Measurements from ENCODE around the gene ZNF831. TPM values are rescaled to one million over a fixed set of nuclear protein-coding genes. Genes with fewer than 3 reads are reported as not detected.

The ZNF831 gene
- total and polyA plus RNA-seq, 4 donors: 0.02 to 0.10 (median 0.06) TPM; not detected in 1

DNA sequence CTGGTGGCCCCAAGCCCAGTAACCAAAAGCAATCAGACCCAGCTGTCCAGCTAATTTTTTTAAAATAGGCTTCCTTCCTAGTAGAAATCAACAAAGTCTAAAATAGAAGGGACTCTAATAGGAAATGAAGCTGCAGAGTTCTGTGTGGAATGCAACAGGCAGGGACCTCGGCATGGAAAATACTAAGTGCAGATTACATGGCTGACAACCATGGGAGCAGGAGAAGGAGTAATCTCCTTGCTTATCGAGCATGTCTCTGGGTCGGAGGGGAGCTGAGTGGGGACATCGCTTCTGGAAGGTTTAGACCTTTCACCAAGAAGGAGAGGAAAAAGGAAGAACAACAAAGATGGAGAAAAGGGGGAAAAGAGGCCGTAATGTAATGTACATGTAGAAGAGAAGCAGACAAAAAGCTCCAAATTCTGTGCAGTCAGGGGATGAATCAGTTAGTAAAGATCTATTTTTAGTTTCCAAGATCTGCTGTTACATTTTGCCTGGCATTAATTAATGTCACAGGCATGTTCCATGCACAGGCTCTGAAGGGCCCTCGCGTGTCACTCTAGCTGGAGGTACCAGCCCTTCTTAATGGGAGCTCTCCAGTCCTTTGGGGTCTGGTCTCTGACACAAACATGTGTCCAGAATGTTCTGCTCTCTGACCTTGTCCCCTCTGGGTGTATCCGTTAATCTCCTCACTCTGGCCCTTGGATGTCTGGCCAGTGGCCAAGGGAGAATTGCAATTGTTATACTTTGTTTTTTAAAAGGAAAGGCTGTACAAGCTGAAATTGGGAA, 16.6 kb upstream of the ZNF831 start:
- Histone ChIP-seq H3K4me1 (ENCODE audit: control insufficient read depth, insufficient read depth, low read length) (peaks cover 11% of the 10 kb centered on the region), H3K9me3 (ENCODE audit: control insufficient read depth, insufficient read depth, low read length) (no peaks in the 10 kb centered on the region), H3K27ac (ENCODE audit: low read depth, low read length) (no peak overlapping the region), H3K27me3 (ENCODE audit: control insufficient read depth, insufficient read depth, low read length) (no peaks in the 10 kb centered on the region), H3K36me3 (ENCODE audit: control insufficient read depth, insufficient read depth, low read length) (no peaks in the 10 kb centered on the region), H3K4me3 (ENCODE audit: low read depth, low read length) (no peak overlapping the region)
- 75% methylated on average over 7 of the region's 8 CpGs for WGBS (ENCODE audit: insufficient coverage)
- DNase-seq (ENCODE audit: low read depth in 4 of 6, low spot score in 6 of 6): peak in 1 of 6 donors; percentile 31

DNA sequence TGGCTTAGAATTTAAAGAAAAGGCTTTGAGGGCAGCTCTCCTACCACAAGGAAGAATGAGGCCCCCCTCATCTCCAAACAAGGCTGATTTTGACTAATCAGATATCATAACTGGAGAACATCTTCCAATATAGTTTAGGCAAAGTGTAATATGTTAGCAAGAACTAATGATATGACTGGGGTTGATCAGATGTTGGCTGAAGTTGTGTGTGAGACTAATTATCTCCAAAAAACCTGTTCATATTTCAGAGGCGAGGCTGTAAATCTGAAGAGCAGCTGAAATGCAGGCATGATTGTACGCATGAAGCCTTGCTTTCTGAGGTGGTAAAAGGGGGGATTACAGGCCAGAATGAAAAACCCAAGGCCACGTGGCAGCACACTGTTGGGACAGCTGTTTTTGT, 16.0 kb upstream of the ZNF831 start:
- DNase-seq (ENCODE audit: low read depth in 4 of 6, low spot score in 6 of 6): peak in 1 of 6 donors; percentile 44
- Histone ChIP-seq H3K9me3 (ENCODE audit: control insufficient read depth, insufficient read depth, low read length) (no peaks in the 10 kb centered on the region), H3K27me3 (ENCODE audit: control insufficient read depth, insufficient read depth, low read length) (no peaks in the 10 kb centered on the region), H3K36me3 (ENCODE audit: control insufficient read depth, insufficient read depth, low read length) (no peaks in the 10 kb centered on the region), H3K27ac (ENCODE audit: low read depth, low read length) (no peak overlapping the region), H3K4me1 (ENCODE audit: control insufficient read depth, insufficient read depth, low read length) (peaks cover 11% of the 10 kb centered on the region), H3K4me3 (ENCODE audit: low read depth, low read length) (no peak overlapping the region)
- no CpG with 5 or more reads among the region's 3 CpGs for WGBS (ENCODE audit: insufficient coverage)

DNA sequence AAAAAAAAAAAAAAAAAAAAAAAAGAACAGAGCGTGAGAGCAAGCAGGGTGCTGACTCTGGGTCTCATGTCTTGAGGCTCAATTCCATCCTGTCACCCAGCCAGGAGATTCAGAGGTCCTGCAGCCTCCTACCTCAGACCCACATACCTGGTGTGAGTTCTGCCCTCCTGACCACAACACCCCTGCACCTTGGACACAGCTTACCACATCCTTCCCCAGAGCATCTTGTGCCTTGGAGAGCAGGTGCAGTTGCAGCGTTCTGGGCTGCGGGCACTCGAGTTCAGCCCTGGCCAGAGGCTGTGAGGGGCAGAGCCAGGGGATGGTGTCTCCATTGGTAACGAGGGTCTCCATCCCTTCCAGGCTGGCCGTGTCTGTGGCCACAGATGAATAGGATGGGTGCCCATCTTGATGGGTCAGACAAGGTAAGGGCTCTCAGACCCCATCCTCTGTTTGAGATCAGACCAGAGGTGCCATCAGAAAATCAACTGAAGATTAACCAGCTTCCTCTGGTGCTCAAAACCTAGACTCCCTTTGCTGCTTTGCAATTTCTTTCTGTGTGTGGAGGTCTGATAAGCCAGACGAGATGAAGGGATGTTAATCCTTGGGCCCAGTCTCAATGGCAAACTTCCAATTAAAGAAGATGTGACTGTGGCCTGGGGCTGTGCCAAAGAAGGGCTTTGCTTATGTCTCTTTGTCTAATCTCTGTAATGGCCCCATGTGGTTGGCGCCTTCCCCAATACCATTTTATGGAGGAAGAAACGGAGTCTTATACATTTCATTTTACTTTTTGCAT, 14.7 kb upstream of the ZNF831 start:
- WGBS (ENCODE audit: insufficient coverage): 93% methylated on average over 2 of the region's 9 CpGs
- H3K4me3 ChIP-seq (ENCODE audit: low read depth, low read length): no peak overlapping the region
- no peaks in the 10 kb centered on the region for H3K27me3 ChIP-seq (ENCODE audit: control insufficient read depth, insufficient read depth, low read length)
- H3K36me3 ChIP-seq (ENCODE audit: control insufficient read depth, insufficient read depth, low read length): no peaks in the 10 kb centered on the region
- peaks cover 20% of the 10 kb centered on the region for H3K4me1 ChIP-seq (ENCODE audit: control insufficient read depth, insufficient read depth, low read length)
- no peak for DNase-seq (ENCODE audit: low read depth in 4 of 6, low spot score in 6 of 6)
- H3K27ac ChIP-seq (ENCODE audit: low read depth, low read length): no peak overlapping the region
- no peaks in the 10 kb centered on the region for H3K9me3 ChIP-seq (ENCODE audit: control insufficient read depth, insufficient read depth, low read length)

DNA sequence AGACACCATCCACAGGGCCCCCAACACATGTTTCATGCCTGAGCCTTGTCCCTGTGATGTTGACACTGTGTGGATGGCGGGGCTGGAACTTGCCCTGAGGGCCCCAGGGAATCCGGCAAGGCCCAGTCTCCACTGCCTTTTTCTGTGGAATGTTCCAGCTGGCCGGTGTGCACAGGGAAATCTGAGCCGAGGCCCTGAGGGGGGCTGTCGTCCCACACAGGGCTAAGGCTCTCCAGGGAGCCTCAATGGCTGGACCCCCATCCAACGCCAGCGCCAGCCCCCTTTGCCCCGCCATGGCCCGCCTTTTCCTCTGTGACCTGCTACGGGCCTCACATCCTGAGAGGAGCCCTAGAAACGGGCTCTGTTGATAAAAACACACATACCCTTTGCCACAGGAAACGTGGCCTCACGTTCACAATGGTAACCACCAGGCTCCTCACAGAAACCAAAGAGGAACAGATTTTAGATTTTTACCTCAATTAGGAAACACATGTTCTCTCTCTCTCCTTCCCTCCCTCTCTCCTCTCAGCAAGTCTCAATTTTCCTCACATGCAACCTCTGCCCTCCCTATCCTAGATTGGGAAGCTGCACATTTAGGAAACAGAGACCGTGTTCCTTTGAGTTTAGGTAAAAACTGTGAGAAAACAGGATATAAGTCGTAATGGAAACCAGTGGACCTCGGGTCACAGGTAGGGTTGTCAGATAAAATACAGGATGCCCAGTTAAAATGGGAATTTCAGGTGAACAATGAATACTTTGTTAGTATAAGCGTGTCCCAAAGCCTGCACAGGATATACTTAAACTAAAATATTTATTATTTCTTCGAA, 13.7 kb upstream of the ZNF831 start:
- Histone ChIP-seq H3K4me3 (ENCODE audit: low read depth, low read length) (no peak overlapping the region), H3K4me1 (ENCODE audit: control insufficient read depth, insufficient read depth, low read length) (peaks cover 20% of the 10 kb centered on the region), H3K36me3 (ENCODE audit: control insufficient read depth, insufficient read depth, low read length) (no peaks in the 10 kb centered on the region), H3K9me3 (ENCODE audit: control insufficient read depth, insufficient read depth, low read length) (no peaks in the 10 kb centered on the region), H3K27ac (ENCODE audit: low read depth, low read length) (no peak overlapping the region), H3K27me3 (ENCODE audit: control insufficient read depth, insufficient read depth, low read length) (no peaks in the 10 kb centered on the region)
- no peak for DNase-seq (ENCODE audit: low read depth in 4 of 6, low spot score in 6 of 6)
- WGBS (ENCODE audit: insufficient coverage): 64% methylated on average over 16 of the region's 18 CpGs

DNA sequence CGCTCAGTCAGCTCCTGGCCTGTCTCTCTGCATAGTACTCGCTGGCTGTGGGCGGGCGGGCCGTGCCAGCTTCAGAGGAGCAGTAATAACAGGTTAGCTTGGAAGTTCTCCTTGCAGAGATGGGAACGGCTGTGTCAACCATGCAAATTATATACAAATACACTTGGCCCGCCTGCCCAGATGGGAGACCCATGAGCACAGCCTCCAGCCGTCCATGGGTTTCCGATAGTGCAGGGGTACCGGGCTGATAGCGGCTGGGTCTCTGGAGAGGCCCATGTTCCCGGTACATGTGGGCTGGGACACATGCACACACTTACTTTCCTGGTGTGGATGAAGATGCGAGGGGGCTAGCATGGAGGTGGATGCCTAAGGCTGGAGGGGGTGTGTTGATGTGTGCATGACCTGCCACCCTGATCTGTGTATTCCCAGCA, 12.8 kb upstream of the ZNF831 start:
- Histone ChIP-seq H3K9me3 (ENCODE audit: control insufficient read depth, insufficient read depth, low read length) (no peaks in the 10 kb centered on the region), H3K27me3 (ENCODE audit: control insufficient read depth, insufficient read depth, low read length) (no peaks in the 10 kb centered on the region), H3K4me1 (ENCODE audit: control insufficient read depth, insufficient read depth, low read length) (peaks cover 20% of the 10 kb centered on the region), H3K4me3 (ENCODE audit: low read depth, low read length) (no peak overlapping the region), H3K27ac (ENCODE audit: low read depth, low read length) (no peak overlapping the region), H3K36me3 (ENCODE audit: control insufficient read depth, insufficient read depth, low read length) (no peaks in the 10 kb centered on the region)
- WGBS (ENCODE audit: insufficient coverage): 74% methylated on average over 8 of the region's 13 CpGs
- DNase-seq (ENCODE audit: low read depth in 4 of 6, low spot score in 6 of 6): no peak

DNA sequence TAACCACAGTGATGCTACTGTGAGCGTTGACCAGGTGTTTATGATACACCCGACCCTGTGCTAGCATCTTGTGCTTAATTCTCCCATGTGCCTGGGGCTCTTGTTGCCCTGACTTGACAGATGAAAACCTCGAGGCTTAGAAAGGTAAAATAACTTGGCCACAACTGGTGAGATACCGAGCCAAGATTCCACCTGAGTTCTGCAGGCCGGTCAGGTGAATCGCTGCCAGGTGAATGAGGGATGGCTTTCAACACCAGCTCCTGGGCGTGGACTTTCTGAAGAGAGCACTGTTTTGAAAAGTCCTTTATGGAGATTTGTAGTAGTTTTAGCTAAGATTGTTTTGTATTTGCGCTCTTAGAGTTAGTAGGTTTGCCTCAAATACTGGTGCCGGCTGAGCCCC, 12.2 kb upstream of the ZNF831 start:
- 91% methylated on average over 9 of the region's 9 CpGs for WGBS (ENCODE audit: insufficient coverage)
- no peaks in the 10 kb centered on the region for H3K36me3 ChIP-seq (ENCODE audit: control insufficient read depth, insufficient read depth, low read length)
- H3K27me3 ChIP-seq (ENCODE audit: control insufficient read depth, insufficient read depth, low read length): no peaks in the 10 kb centered on the region
- H3K4me3 ChIP-seq (ENCODE audit: low read depth, low read length): no peak overlapping the region
- no peak for DNase-seq (ENCODE audit: low read depth in 4 of 6, low spot score in 6 of 6)
- H3K27ac ChIP-seq (ENCODE audit: low read depth, low read length): no peak overlapping the region
- peaks cover 17% of the 10 kb centered on the region for H3K4me1 ChIP-seq (ENCODE audit: control insufficient read depth, insufficient read depth, low read length)
- no peaks in the 10 kb centered on the region for H3K9me3 ChIP-seq (ENCODE audit: control insufficient read depth, insufficient read depth, low read length)

DNA sequence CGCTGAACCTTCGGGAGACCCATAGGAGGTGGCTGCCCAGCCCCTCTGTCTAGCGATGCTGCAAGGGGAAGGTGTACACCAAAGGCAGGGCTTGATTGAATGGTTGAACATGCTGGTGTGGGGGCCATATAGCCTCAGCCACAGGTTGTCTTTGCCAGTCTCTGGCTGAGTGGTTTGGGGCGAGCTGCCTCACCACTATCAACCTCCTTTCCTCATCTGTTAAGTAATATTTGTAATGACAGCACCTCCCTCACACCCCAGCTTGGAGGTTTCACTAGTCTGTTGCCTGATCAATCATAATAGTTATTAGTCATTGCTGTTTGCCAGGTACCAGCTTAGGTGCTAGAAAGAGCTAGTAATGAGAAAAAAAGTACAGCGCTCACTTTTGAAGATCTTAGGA, 11.8 kb upstream of the ZNF831 start:
- Histone ChIP-seq H3K36me3 (ENCODE audit: control insufficient read depth, insufficient read depth, low read length) (no peaks in the 10 kb centered on the region), H3K9me3 (ENCODE audit: control insufficient read depth, insufficient read depth, low read length) (no peaks in the 10 kb centered on the region), H3K4me1 (ENCODE audit: control insufficient read depth, insufficient read depth, low read length) (peaks cover 15% of the 10 kb centered on the region), H3K4me3 (ENCODE audit: low read depth, low read length) (no peak overlapping the region), H3K27ac (ENCODE audit: low read depth, low read length) (no peak overlapping the region), H3K27me3 (ENCODE audit: control insufficient read depth, insufficient read depth, low read length) (no peaks in the 10 kb centered on the region)
- no peak for DNase-seq (ENCODE audit: low read depth in 4 of 6, low spot score in 6 of 6)
- 93% methylated on average over 3 of the region's 5 CpGs for WGBS (ENCODE audit: insufficient coverage)

DNA sequence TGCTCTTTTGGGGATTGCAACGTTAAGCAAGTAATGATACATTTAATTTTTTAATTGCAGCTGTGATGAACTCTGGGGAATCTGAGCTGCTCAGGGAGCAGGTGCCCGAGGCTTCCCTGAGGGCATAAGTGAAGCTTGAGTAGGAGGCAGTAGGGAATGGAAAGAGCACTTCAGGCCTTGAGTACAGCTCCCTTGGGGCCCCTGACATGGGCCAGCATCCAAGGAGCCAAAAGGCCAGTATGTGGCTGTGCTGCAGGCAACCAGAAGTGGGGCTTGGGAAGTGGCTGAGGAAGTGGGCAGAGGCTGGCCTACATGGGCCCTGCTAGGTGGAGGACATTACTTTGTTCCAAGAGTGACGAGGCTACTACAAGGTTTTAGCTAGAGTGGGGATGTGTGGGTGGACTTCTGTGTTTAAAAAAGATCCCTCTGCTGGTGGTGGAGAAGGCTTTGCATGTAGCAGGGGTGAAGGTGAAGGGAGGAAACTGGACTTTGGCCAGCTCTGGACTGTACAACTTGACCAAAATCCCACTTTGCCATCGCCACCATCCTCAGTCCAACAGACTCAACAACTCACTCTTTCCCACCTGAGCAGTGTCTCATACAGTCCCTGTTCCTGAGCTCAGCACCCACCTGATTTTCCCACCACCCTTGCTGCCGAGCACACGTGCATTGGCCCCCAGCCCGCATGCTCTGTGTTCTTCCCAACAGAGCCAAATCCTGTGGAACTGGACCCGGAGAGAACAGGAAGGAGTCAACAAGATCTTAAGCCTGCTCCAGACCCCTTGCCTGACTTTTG, 10.9 kb upstream of the ZNF831 start:
- Histone ChIP-seq H3K9me3 (ENCODE audit: control insufficient read depth, insufficient read depth, low read length) (no peaks in the 10 kb centered on the region), H3K27me3 (ENCODE audit: control insufficient read depth, insufficient read depth, low read length) (no peaks in the 10 kb centered on the region)
- WGBS (ENCODE audit: insufficient coverage): 89% methylated on average over 8 of the region's 8 CpGs

DNA sequence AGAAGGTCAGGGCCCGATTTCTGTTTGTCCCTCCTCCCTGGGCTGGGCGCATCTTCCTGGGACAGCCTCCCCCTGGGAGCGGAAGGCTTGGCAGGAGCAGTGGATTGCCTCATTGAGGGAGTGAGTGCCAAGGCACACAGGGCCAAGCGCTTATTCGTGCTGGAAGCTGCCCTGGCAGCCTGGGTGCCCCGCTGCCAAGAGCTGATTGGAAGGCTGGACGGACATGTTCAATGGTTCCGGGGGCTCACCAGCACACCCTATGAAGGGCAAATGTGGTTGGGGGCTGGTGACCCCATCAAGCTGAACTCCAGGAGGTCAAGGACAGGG, 10.3 kb upstream of the ZNF831 start:
- peak in 4 of 6 donors; percentile 11 to 81 (median 14) for DNase-seq (ENCODE audit: low read depth in 4 of 6, low spot score in 6 of 6)
- Histone ChIP-seq H3K9me3 (ENCODE audit: control insufficient read depth, insufficient read depth, low read length) (no peaks in the 10 kb centered on the region), H3K36me3 (ENCODE audit: control insufficient read depth, insufficient read depth, low read length) (no peaks in the 10 kb centered on the region), H3K4me1 (ENCODE audit: control insufficient read depth, insufficient read depth, low read length) (peaks cover 15% of the 10 kb centered on the region), H3K4me3 (ENCODE audit: low read depth, low read length) (no peak overlapping the region), H3K27me3 (ENCODE audit: control insufficient read depth, insufficient read depth, low read length) (no peaks in the 10 kb centered on the region), H3K27ac (ENCODE audit: low read depth, low read length) (no peak overlapping the region)
- WGBS (ENCODE audit: insufficient coverage): 73% methylated on average over 7 of the region's 8 CpGs

More for the DNA sequence above, 10.9 kb upstream of the ZNF831 start:
- DNase-seq (ENCODE audit: low read depth in 4 of 6, low spot score in 6 of 6): no peak
- H3K4me3 ChIP-seq (ENCODE audit: low read depth, low read length): no peak overlapping the region
- no peak overlapping the region for H3K27ac ChIP-seq (ENCODE audit: low read depth, low read length)
- no peaks in the 10 kb centered on the region for H3K36me3 ChIP-seq (ENCODE audit: control insufficient read depth, insufficient read depth, low read length)
- H3K4me1 ChIP-seq (ENCODE audit: control insufficient read depth, insufficient read depth, low read length): peaks cover 15% of the 10 kb centered on the region
